Lung (tissue), 12 donors: ENCODE results near the gene CNTNAP2. TPM values are rescaled to one million over a fixed set of nuclear protein-coding genes. Genes with fewer than 3 reads are reported as not detected.
A peak's percentile ranks its signal among the peaks of the same experiment; 100 is the strongest.

Experiments
- ATAC-seq: fragments of 200-7000 bp; cut with Tn5 transposase; one replicate; pipeline ENCODE4 v1.9.1; 2020; ENCODE audit warnings: moderate number of reproducible peaks; ENCODE audit not compliant: insufficient read depth, low FRiP score
- DNase-seq, 3 donors: peaks; one replicate each; pipeline ENCODE4 v3.0.0-alpha.2; 2013 to 2017
- H3K27ac ChIP-seq, 2 donors: one replicate each; pipeline ENCODE4 v1.5.1; 2013; ENCODE audit warnings: mild to moderate bottlenecking in 2 of 2, moderate library complexity in 2 of 2, control low read depth in 1 of 2, inconsistent platforms in 1 of 2, low read depth in 1 of 2, low read length in 1 of 2
- H3K27me3 ChIP-seq, 3 donors: one replicate each; pipeline ENCODE4 v1.5.1; 2013; ENCODE audit warnings: low read length in 2 of 3; ENCODE audit not compliant: control insufficient read depth in 3 of 3, insufficient read depth in 3 of 3
- H3K36me3 ChIP-seq, 4 donors: one replicate each; pipeline ENCODE4 v1.5.1; 2013; ENCODE audit warnings: low read length in 4 of 4, mild to moderate bottlenecking in 1 of 4, moderate library complexity in 1 of 4; ENCODE audit not compliant: control insufficient read depth in 4 of 4, insufficient read depth in 4 of 4
- H3K4me1 ChIP-seq, 5 donors: one replicate each; pipeline ENCODE4 v1.5.1; 2013; ENCODE audit warnings: low read length in 5 of 5, mild to moderate bottlenecking in 2 of 5, moderate library complexity in 1 of 5; ENCODE audit not compliant: control insufficient read depth in 5 of 5, insufficient read depth in 5 of 5
- H3K4me3 ChIP-seq: one replicate; pipeline ENCODE4 v1.5.1; 2013; ENCODE audit warnings: mild to moderate bottlenecking, control low read depth, moderate library complexity
- H3K9ac ChIP-seq, 2 donors: one replicate each; pipeline ENCODE4 v1.5.1; 2013; ENCODE audit warnings: low read length in 2 of 2, control low read depth in 1 of 2; ENCODE audit not compliant: insufficient read depth in 1 of 2
- H3K9me3 ChIP-seq, 4 donors: one replicate each; pipeline ENCODE4 v1.5.1; 2013; ENCODE audit warnings: low read length in 3 of 4, mild to moderate bottlenecking in 1 of 4, moderate library complexity in 1 of 4; ENCODE audit not compliant: control insufficient read depth in 4 of 4, insufficient read depth in 3 of 4
- WGBS, 2 donors: extraction: QIAGEN DNeasy Blood & Tissue Kit; methylation state at CpG; one replicate each; pipeline ENCODE4 v1.1.7; 2013; 5-methylcytosine and 5-hydroxymethylcytosine counted together
- polyA plus RNA-seq, 2 donors: library from polyadenylated mRNA; stranded (reverse); fragments of 200-250 nt; gene quantifications; one replicate each; pipeline ENCODE4 v1.2.1, GENCODE V29; 2013
- total RNA-seq, 2 donors: library from RNA; depleted of rRNA in 1 of 2; stranded (reverse); fragments of >200 nt in 1 of 2; gene quantifications; one replicate each; pipeline ENCODE4 v1.2.1, GENCODE V29; 2014 to 2021
- TF ChIP-seq, protein P1 (sequence below): IDR thresholded peaks from 2 replicates; pipeline ENCODE4 v1.5.1; 2012; ENCODE audit warnings: mild to moderate bottlenecking; ENCODE audit errors: control extremely low read depth, extremely low read depth
- donor health status: control.
- donor health status: control.
- donor health status: Bipolar disorder and iron deficiency.
- donor health status: healthy.
- donor health status: DM: yes; HTN: yes; CAD: no.

The CNTNAP2 gene
- total and polyA plus RNA-seq, 4 donors = 0.18 to 45.3 (median 0.52) TPM

DNA sequence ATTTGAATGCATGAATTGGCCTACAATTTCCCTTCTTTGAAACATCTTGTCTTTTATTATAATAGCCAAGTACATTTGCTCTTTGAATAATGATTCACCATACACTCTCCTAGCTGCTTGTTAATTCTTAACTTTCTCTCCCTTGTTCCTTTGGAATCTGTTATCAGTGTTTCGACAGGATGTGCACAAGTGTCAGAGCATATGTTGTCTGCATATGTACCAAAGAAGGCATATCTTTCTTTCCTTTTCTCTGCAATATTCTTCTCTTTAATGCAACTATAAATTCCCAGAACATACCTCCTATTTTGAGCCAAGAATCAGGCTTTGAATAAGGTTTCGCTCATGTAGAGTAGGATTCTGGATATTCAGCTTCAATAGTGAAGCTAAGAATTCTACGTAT, 1625.7 kb downstream of the CNTNAP2 start:
- WGBS, 2 donors = 85% methylated on average over 3 of the region's 3 CpGs
- TF ChIP-seq, protein P1, sequence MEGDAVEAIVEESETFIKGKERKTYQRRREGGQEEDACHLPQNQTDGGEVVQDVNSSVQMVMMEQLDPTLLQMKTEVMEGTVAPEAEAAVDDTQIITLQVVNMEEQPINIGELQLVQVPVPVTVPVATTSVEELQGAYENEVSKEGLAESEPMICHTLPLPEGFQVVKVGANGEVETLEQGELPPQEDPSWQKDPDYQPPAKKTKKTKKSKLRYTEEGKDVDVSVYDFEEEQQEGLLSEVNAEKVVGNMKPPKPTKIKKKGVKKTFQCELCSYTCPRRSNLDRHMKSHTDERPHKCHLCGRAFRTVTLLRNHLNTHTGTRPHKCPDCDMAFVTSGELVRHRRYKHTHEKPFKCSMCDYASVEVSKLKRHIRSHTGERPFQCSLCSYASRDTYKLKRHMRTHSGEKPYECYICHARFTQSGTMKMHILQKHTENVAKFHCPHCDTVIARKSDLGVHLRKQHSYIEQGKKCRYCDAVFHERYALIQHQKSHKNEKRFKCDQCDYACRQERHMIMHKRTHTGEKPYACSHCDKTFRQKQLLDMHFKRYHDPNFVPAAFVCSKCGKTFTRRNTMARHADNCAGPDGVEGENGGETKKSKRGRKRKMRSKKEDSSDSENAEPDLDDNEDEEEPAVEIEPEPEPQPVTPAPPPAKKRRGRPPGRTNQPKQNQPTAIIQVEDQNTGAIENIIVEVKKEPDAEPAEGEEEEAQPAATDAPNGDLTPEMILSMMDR = no peak
- no peak overlapping the region for H3K9ac ChIP-seq
- no peak overlapping the region for H3K4me3 ChIP-seq
- H3K36me3 ChIP-seq = no peaks in the 10 kb centered on the region
- ATAC-seq (no peak), DNase-seq (no peak)
- H3K4me1 ChIP-seq = no peaks in the 10 kb centered on the region
- H3K9me3 ChIP-seq = no peaks in the 10 kb centered on the region
- H3K27me3 ChIP-seq = no peaks in the 10 kb centered on the region
- H3K27ac ChIP-seq = no peak overlapping the region

DNA sequence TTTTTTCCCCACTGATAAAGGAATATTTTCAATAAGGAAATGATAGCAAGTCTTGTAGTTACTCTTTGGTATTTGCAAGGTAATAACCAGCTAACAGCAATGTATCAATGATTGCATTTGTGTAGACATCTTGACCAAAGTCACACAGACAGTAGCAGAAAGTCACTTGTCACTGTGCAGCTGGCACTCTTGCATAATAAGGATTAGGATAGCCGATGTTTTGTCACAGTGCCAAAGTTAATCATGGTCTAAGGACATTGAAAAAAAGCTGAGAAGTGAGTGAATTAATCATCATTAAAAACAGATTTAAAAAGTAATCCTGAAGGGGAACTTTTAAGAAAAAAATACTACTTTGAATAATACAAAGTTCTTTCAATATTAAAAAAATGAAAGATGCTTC, 1639.7 kb downstream of the CNTNAP2 start:
- Histone ChIP-seq H3K36me3 (no peaks in the 10 kb centered on the region), H3K4me3 (no peak overlapping the region), H3K9ac (no peak overlapping the region), H3K9me3 (no peaks in the 10 kb centered on the region), H3K4me1 (peaks cover 0 to 11% (median 0%) of the 10 kb centered on the region in 5 donors), H3K27ac (no peak overlapping the region), H3K27me3 (no peaks in the 10 kb centered on the region)
- TF ChIP-seq, protein P1 = no peak
- peak in 2 of 3 donors; percentile 27 to 33 for DNase-seq
- no peak for ATAC-seq
- 18 to 37% methylated on average over 1 of the region's 1 CpG for WGBS, 2 donors

DNA sequence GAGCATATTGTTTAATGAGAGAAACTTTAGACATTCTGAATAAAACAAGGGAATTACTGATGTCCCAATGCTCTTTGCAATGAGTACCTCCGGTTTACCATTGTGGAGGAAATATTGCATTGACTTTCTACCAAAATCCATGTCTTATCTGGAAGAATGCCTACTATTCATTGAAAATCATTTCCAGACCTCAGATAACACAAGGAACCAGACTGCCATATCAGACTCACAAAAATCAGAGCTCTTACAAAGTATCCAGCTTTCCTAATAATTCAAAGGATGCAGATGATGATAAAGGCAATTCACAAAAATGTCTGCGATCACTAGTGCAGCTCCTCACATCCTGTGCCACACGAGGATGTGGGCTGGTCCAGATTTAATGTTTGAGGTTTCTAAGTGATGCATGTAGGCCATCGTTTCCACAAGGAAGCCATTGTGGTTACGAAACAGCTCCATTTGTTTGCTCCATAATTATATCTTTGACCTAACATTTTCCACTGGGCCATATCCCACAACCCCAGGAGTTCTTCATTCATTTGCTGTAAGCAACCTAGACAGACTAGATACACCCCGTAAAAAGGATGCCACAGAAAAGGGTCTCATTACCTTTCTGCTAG, 1642.8 kb downstream of the CNTNAP2 start:
- H3K27me3 ChIP-seq = no peaks in the 10 kb centered on the region
- no peak for DNase-seq
- H3K27ac ChIP-seq = no peak overlapping the region
- TF ChIP-seq, protein P1 = no peak
- no peak overlapping the region for H3K4me3 ChIP-seq
- WGBS, 2 donors = 59 to 71% methylated on average over 6 of the region's 6 CpGs
- no peaks in the 10 kb centered on the region for H3K9me3 ChIP-seq
- H3K36me3 ChIP-seq = no peaks in the 10 kb centered on the region
- peaks cover 0 to 11% (median 0%) of the 10 kb centered on the region in 5 donors for H3K4me1 ChIP-seq
- H3K9ac ChIP-seq = no peak overlapping the region
- ATAC-seq = no peak

DNA sequence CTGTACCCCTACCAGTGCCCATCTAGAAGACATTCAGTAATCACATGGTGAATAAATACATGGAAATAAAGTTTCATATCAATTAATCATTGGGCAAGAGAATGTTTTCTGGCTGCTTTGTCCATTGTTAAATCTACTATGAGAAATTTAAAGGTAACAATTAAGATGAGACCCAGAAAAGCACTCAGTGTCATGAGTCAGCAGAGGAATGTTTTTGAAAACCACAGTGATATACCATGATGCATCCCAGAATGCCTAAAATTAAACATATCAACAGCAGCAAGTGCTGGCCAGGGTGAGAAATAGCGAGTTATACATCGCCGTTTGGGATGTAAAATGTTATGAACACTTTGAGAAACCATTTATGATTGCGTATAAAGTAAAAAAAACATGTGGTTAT, 1648.7 kb downstream of the CNTNAP2 start:
- ATAC-seq = no peak

More for the DNA sequence above, 1648.7 kb downstream of the CNTNAP2 start:
- 92% methylated on average over 4 of the region's 4 CpGs for WGBS, 2 donors
- Histone ChIP-seq H3K4me1 (no peaks in the 10 kb centered on the region), H3K9ac (no peak overlapping the region), H3K27ac (no peak overlapping the region), H3K36me3 (no peaks in the 10 kb centered on the region), H3K4me3 (no peak overlapping the region), H3K9me3 (no peaks in the 10 kb centered on the region), H3K27me3 (no peaks in the 10 kb centered on the region)
- no peak for DNase-seq
- TF ChIP-seq, protein P1 = no peak
